C4-2B (cell line): ENCODE measurements around the gene PLPP4.

ENCODE experiments used
- H3K27ac ChIP-seq: fragments of 450-650 bp; 2 replicates; pipeline ENCODE4 v1.5.1; 2017
- ZFX ChIP-seq: fragments of 450-650 bp; IDR thresholded peaks from 2 replicates; pipeline ENCODE4 v1.6.1; 2017
- TF ChIP-seq, protein P1 (sequence below): fragments of 450-650 bp; conservative IDR thresholded peaks from 2 replicates; pipeline ENCODE4 v1.5.1; 2017; ENCODE audit warnings: mild to moderate bottlenecking

Gene PLPP4

GRCh38 chr10:120515741-120516140 lies 58.7 kb downstream of the PLPP4 start:
- no peak overlapping the region for H3K27ac ChIP-seq
- TF ChIP-seq, protein P1, sequence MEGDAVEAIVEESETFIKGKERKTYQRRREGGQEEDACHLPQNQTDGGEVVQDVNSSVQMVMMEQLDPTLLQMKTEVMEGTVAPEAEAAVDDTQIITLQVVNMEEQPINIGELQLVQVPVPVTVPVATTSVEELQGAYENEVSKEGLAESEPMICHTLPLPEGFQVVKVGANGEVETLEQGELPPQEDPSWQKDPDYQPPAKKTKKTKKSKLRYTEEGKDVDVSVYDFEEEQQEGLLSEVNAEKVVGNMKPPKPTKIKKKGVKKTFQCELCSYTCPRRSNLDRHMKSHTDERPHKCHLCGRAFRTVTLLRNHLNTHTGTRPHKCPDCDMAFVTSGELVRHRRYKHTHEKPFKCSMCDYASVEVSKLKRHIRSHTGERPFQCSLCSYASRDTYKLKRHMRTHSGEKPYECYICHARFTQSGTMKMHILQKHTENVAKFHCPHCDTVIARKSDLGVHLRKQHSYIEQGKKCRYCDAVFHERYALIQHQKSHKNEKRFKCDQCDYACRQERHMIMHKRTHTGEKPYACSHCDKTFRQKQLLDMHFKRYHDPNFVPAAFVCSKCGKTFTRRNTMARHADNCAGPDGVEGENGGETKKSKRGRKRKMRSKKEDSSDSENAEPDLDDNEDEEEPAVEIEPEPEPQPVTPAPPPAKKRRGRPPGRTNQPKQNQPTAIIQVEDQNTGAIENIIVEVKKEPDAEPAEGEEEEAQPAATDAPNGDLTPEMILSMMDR, result no peak
- TF ChIP-seq ZFX, result no peak

- no peak for TF ChIP-seq ZFX
- TF ChIP-seq, protein P1, result no peak
- no peak overlapping the region for H3K27ac ChIP-seq
Observed at GRCh38 chr10:120516426-120516825, 59.4 kb downstream of the PLPP4 start.

GRCh38 chr10:120517196-120517595 lies 60.2 kb downstream of the PLPP4 start:
- TF ChIP-seq ZFX, result no peak
- TF ChIP-seq, protein P1, result no peak
- H3K27ac ChIP-seq, result no peak overlapping the region

DNA sequence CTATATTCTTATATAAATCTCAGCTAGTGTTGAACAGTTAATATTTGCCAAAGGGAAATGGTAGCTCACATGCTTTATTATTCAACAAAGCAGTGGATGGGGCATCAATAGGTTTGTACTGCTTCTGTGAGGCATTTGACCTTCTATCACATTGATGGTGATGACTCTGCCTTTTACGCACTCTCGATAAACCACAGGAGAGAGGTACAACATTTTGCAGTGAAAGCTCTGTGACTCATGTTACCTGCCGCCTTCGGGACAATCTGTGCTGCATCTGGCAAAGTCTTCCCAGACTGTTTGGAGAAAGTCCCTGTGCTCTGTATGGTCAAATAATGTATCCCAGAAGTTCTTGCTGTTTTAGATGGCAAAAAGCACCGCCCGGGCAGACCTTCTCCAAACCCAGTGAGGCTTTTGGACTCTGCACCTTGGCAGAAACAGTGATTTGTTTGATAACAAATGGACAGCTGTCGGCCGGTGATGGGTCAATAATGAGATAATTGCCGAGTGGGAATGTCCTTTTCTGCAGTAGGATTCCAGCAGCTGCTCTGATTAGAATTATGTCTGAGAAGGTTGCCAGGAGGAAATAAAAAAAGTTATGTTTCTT lies 61.0 kb downstream of the PLPP4 start:
- TF ChIP-seq ZFX, result no peak
- TF ChIP-seq, protein P1, result no peak
- H3K27ac ChIP-seq, result no peak overlapping the region

- H3K27ac ChIP-seq, result no peak overlapping the region
- TF ChIP-seq, protein P1, result no peak
- no peak for TF ChIP-seq ZFX
Observed at GRCh38 chr10:120521880-120522279, 64.9 kb downstream of the PLPP4 start.

DNA sequence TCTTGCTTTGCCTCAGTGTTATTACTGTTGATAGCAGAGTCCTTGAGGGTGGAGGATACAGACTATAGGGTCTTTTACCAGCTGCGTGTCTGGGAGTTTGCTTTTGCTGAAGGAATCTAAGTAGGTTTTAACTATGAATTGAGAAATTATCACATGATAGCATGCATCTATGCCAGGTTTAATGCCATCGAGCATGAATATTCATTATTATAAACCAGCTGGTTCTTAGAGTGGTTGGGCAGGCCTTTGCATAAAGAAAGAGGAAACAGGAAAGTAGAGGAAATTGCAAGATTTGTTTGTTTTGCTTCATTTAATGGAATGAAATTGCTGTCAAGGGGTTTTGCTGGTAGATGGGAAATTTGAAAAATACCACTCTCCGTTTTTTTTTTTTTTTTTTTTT lies 70.7 kb downstream of the PLPP4 start:
- TF ChIP-seq, protein P1, result no peak
- no peak for TF ChIP-seq ZFX
- H3K27ac ChIP-seq, result no peak overlapping the region

GRCh38 chr10:120530699-120531098 lies 73.7 kb downstream of the PLPP4 start:
- TF ChIP-seq, protein P1, result no peak
- TF ChIP-seq ZFX, result no peak
- no peak overlapping the region for H3K27ac ChIP-seq
